Endothelial cell of umbilical vein (primary cell): ENCODE data around the gene LRP11. TPM values are rescaled to one million over a fixed set of nuclear protein-coding genes. Genes with fewer than 3 reads are reported as not detected.

Source experiments
- BruUV-seq: library from RNA; stranded (reverse); fragments of 400-500 nt; replicated peaks from 2 replicates; lab custom pipeline; 2021; lab: Mats Ljungman, UMichigan
- CTCF ChIA-PET: fragments of 300-600, 350-600 bp; sonication (Branson Sonifier 250); formaldehyde crosslinking; loops from one replicate; lab custom pipeline; 2021; ENCODE audit warnings: antibody characterized with exemption, inconsistent platforms; lab: Charles Lee
- POLR2A ChIA-PET: fragments of 300-600, 350-600 bp; sonication (Branson Sonifier 250); formaldehyde crosslinking; loops from one replicate; lab custom pipeline; 2021; ENCODE audit warnings: antibody characterized with exemption, inconsistent platforms; lab: Charles Lee
- DNase-seq: peaks from one replicate; pipeline ENCODE4 v3.0.0-alpha.2; 2011; ENCODE audit warnings: low read depth, low spot score
- FAIRE-seq: peaks from 2 replicates; lab custom pipeline; 2011; peaks lifted over from hg19 to GRCh38; lab: Jason Lieb, UNC
- H2AFZ ChIP-seq: 2 replicates; pipeline ENCODE4 v1.6.0; 2012; ENCODE audit warnings: low read depth, low read length, control low read depth, inconsistent platforms
- H3K27ac ChIP-seq: 2 replicates; pipeline ENCODE4 v1.5.1; 2011; ENCODE audit warnings: low read depth, mild to moderate bottlenecking, control low read depth, low read length, moderate library complexity; ENCODE audit not compliant: insufficient read depth
- H3K27me3 ChIP-seq, 2 experiments: 2 replicates each; pipeline versions ENCODE4 v1.6.0 to v1.6.1; 2011; ENCODE audit warnings: low read length in 2 of 2, mixed read lengths in 1 of 2; ENCODE audit not compliant: control insufficient read depth in 2 of 2, insufficient read depth in 2 of 2
- H3K36me3 ChIP-seq, 2 experiments: 2 replicates in 1 of 2; 3 replicates in 1 of 2; pipeline ENCODE4 v1.5.1; 2011; ENCODE audit warnings: low read length in 2 of 2, mild to moderate bottlenecking in 1 of 2, moderate library complexity in 1 of 2; ENCODE audit not compliant: control insufficient read depth in 2 of 2, insufficient read depth in 2 of 2; ENCODE audit errors: extremely low read depth in 1 of 2
- H3K4me1 ChIP-seq: 3 replicates; pipeline ENCODE4 v1.5.1; 2011; ENCODE audit warnings: mild to moderate bottlenecking, low read length; ENCODE audit not compliant: control insufficient read depth, insufficient read depth; ENCODE audit errors: extremely low read depth
- H3K4me2 ChIP-seq: 2 replicates; pipeline ENCODE4 v1.6.1; 2011; ENCODE audit warnings: low read length, control low read depth, mixed read lengths; ENCODE audit not compliant: insufficient read depth
- H3K4me3 ChIP-seq, 3 experiments: fragments of 200-600 bp in 1 of 3; sonication (generic), shearing (Covaris generic) in 1 of 3; replicated peaks in 1 of 3; 2 replicates each; pipeline ENCODE4 v1.5.1; 2011 to 2016; ENCODE audit warnings: control low read depth in 3 of 3, low read length in 3 of 3, mild to moderate bottlenecking in 2 of 3, inconsistent platforms in 1 of 3, low read depth in 1 of 3, moderate library complexity in 1 of 3; ENCODE audit not compliant: insufficient read depth in 1 of 3
- H3K79me2 ChIP-seq: 2 replicates; pipeline ENCODE4 v1.6.0; 2012; ENCODE audit warnings: low read length, inconsistent platforms; ENCODE audit not compliant: control insufficient read depth, insufficient read depth
- H3K9ac ChIP-seq: replicated peaks from 2 replicates; pipeline ENCODE3; 2011; ENCODE audit warnings: low read length, control low read depth; ENCODE audit not compliant: insufficient read depth; ENCODE audit errors: extremely low read depth
- H3K9me1 ChIP-seq: replicated peaks from 3 replicates; pipeline ENCODE4 v1.6.0; 2011; ENCODE audit warnings: mild to moderate bottlenecking, low read length; ENCODE audit not compliant: control insufficient read depth, insufficient read depth; ENCODE audit errors: extremely low read depth
- H3K9me3 ChIP-seq: replicated peaks from 2 replicates; pipeline ENCODE4 v1.5.1; 2012; ENCODE audit warnings: low read length, inconsistent platforms; ENCODE audit not compliant: control insufficient read depth, insufficient read depth
- H4K20me1 ChIP-seq: replicated peaks from 2 replicates; pipeline ENCODE3; 2011; ENCODE audit warnings: mild to moderate bottlenecking, low read length; ENCODE audit not compliant: control insufficient read depth, insufficient read depth; ENCODE audit errors: extremely low read depth
- CTCF ChIP-seq, 2 donors: IDR thresholded peaks; 1 replicate in 1 of 2; 2 replicates in 1 of 2; pipeline ENCODE4 v1.5.1; 2011; ENCODE audit warnings: low read length in 2 of 2, mild to moderate bottlenecking in 2 of 2, moderate library complexity in 2 of 2, control low read depth in 1 of 2, inconsistent platforms in 1 of 2, low read depth in 1 of 2; ENCODE audit not compliant: insufficient read depth in 1 of 2; ENCODE audit errors: extremely low read depth in 1 of 2
- EZH2 ChIP-seq: IDR thresholded peaks from 2 replicates; pipeline ENCODE4 v1.6.1; 2012; ENCODE audit warnings: borderline replicate concordance, low read depth, mild to moderate bottlenecking, moderate library complexity, low read length, inconsistent platforms; ENCODE audit not compliant: severe bottlenecking
- FOS ChIP-seq: IDR thresholded peaks from 2 replicates; pipeline ENCODE4 v1.6.1; 2011; ENCODE audit warnings: mild to moderate bottlenecking, low read length, moderate library complexity, borderline replicate concordance; ENCODE audit not compliant: insufficient read depth
- GATA2 ChIP-seq: IDR thresholded peaks from 2 replicates; pipeline ENCODE4 v1.7.0; 2011; ENCODE audit warnings: low read depth, mild to moderate bottlenecking, moderate library complexity, mixed read lengths, low read length; ENCODE audit not compliant: insufficient read length, insufficient read depth
- JUN ChIP-seq: IDR thresholded peaks from 2 replicates; pipeline ENCODE4 v1.6.1; 2011; ENCODE audit warnings: borderline replicate concordance, low read depth; ENCODE audit not compliant: insufficient read length, insufficient read depth
- MAX ChIP-seq: IDR thresholded peaks from 2 replicates; pipeline ENCODE4 v1.6.1; 2011; ENCODE audit not compliant: insufficient read depth, insufficient read length
- MYC ChIP-seq: IDR thresholded peaks from one replicate; pipeline ENCODE4 v1.6.1; 2011; ENCODE audit warnings: mild to moderate bottlenecking, low read depth, low read length
- POLR2A ChIP-seq: IDR thresholded peaks from 2 replicates; pipeline ENCODE4 v1.6.1; 2012; ENCODE audit warnings: low read depth, mild to moderate bottlenecking, control low read depth, low read length
- POLR2AphosphoS5 ChIP-seq: IDR thresholded peaks from 2 replicates; pipeline ENCODE4 v1.6.1; 2012; ENCODE audit warnings: low read depth, mild to moderate bottlenecking, control low read depth, low read length, moderate library complexity; ENCODE audit not compliant: insufficient read depth
- dilution Hi-C: fragments of 300-500 bp; cut with MboI; formaldehyde crosslinking; loops from one replicate; pipeline ENCODE4 v1.15.0; 2019; ENCODE audit warnings: low sequenced_read_pairs; ENCODE audit not compliant: extremely low pct_ligation_motif_present
- intact Hi-C: fragments of 100-400 bp; cut with micrococcal nuclease; formaldehyde crosslinking; loops from one replicate; pipeline ENCODE4 v1.10.0; 2022
- polyA plus RNA-seq, 4 experiments: library from polyadenylated mRNA; depleted of rRNA in 3 of 4; stranded (reverse) in 3 of 4; unstranded in 1 of 4; fragments of >200 nt; gene quantifications; 2 replicates each; pipeline versions ENCODE4 v1.2.1 to v1.2.3, GENCODE V29; 2011 to 2012; ENCODE audit warnings: missing spikeins in 1 of 4
- total RNA-seq: library from RNA; stranded (reverse); gene quantifications from 2 replicates; pipeline ENCODE4 v1.2.3, GENCODE V29; 2021

Gene LRP11
- total and polyA plus RNA-seq, 2 donors (not counting 3 experiments of a cell fraction or from before 2014, with no cell fraction given), result 23.1 to 59.1 TPM

GRCh38 chr6:149833651-149834050, 30.5 kb downstream of the LRP11 start:
- Histone ChIP-seq H3K4me3 (no peak overlapping the region), H3K4me2 (no peak overlapping the region), H3K9ac (no peak overlapping the region), H4K20me1 (no peaks in the 10 kb centered on the region), H3K27ac (no peak overlapping the region), H3K9me3 (no peaks in the 10 kb centered on the region), H3K4me1 (no peaks in the 10 kb centered on the region), H3K27me3 (no peaks in the 10 kb centered on the region), H3K9me1 (no peaks in the 10 kb centered on the region), H2AFZ (no peak overlapping the region), H3K79me2 (no peaks in the 10 kb centered on the region), H3K36me3 (peaks cover 0 to 7% of the 10 kb centered on the region in 2 experiments)
- BruUV-seq, result no TSS peak
- dilution Hi-C loops (no loop called here), intact Hi-C loops (loop anchor here (1.0 to 5.0 kb wide), 3 partner anchors 32 to 184 kb away; no protein-coding TSS in a partner anchor)
- POLR2A ChIA-PET, result no interaction called here
- TF ChIP-seq FOS (no peak), POLR2AphosphoS5 (no peak), CTCF (IDR thresholded peaks at IDR 0.05; ENCODE audit: extremely low read depth in 1 of 2, insufficient read depth in 1 of 2, low read depth in 1 of 2, low read length in 2 of 2) (no peak), MAX (no peak), MYC (no peak), GATA2 (no peak), EZH2 (no peak), POLR2A (no peak), JUN (no peak)
- CTCF ChIA-PET, result interaction anchor here (0.6 to 3.9 kb wide), 7 partner anchors 14 to 183 kb away, joined by 3 to 30 read pairs (median 7); no protein-coding TSS in a partner anchor
- DNase-seq (no peak), FAIRE-seq (no peak)
